Thyroid gland (tissue), 4 donors: ENCODE measurements around the gene CENPF.

Source experiments
- POLR2A ChIP-seq, 2 donors: fragments of 450-650 bp; IDR thresholded peaks; one replicate each; pipeline ENCODE4 v1.6.1; 2017; ENCODE audit warnings: antibody characterized with exemption in 2 of 2, mild to moderate bottlenecking in 2 of 2, moderate library complexity in 1 of 2
- TF ChIP-seq, protein P1 (sequence below), 6 experiments: fragments of 200-600 bp in 3 of 6; fragments of 450-650 bp in 3 of 6; sonication (generic) in 3 of 6; IDR thresholded peaks; one replicate each; pipeline ENCODE4 v1.5.1; 2016 to 2019; ENCODE audit warnings: antibody characterized with exemption in 6 of 6, mild to moderate bottlenecking in 2 of 6, inconsistent platforms in 1 of 6, moderate library complexity in 1 of 6

DNA sequence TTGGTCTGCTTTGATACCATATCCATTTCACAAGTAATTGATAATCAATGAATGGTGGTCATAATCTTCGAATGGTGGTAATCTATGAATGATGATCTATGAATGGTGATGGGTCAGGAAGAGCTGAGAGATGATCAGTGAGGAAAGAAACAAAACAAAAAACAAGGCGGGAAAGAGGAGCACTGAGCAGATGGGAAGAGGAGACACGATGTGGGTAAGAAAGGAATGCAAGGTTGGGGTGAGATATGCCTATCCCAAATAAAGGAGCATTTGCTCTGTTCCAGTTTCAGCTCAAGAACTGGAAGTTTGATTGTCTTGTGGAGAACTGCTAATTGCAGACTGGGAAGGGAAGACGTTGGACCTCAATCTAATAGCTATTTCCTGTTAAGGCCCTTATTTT is 73.8 kb downstream of the CENPF start:
- TF ChIP-seq, protein P1, sequence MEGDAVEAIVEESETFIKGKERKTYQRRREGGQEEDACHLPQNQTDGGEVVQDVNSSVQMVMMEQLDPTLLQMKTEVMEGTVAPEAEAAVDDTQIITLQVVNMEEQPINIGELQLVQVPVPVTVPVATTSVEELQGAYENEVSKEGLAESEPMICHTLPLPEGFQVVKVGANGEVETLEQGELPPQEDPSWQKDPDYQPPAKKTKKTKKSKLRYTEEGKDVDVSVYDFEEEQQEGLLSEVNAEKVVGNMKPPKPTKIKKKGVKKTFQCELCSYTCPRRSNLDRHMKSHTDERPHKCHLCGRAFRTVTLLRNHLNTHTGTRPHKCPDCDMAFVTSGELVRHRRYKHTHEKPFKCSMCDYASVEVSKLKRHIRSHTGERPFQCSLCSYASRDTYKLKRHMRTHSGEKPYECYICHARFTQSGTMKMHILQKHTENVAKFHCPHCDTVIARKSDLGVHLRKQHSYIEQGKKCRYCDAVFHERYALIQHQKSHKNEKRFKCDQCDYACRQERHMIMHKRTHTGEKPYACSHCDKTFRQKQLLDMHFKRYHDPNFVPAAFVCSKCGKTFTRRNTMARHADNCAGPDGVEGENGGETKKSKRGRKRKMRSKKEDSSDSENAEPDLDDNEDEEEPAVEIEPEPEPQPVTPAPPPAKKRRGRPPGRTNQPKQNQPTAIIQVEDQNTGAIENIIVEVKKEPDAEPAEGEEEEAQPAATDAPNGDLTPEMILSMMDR (IDR thresholded peaks at IDR 0.05), result no peak
- no peak for TF ChIP-seq POLR2A (IDR thresholded peaks at IDR 0.05)
